ENCODE measurements around the gene E2F6. TPM values are rescaled to one million over a fixed set of nuclear protein-coding genes. Genes with fewer than 3 reads are reported as not detected.

Gene E2F6
- 20.8 and 29.4 TPM in 2 replicates for total RNA-seq (2014; rRNA removed; shearing (Covaris generic); ENCODE audit: low replicate concordance)

GRCh38 chr2:11465485-11466306 is at the start of gene E2F6:
E2F6 (minus strand) TSS chr2:11466161; CDS start chr2:11465879, 282 bp downstream.
- H3K36me3 ChIP-seq, result peaks cover 35% of the 10 kb centered on the region
- peak within 1 kb of the TSS; percentile 81 for H3K4me3 ChIP-seq
- no peaks in the 10 kb centered on the region for H3K27me3 ChIP-seq
- H3K9me3 ChIP-seq, result no peaks in the 10 kb centered on the region; the same call in 1 of the 2 replicates
- DNase-seq, result peak; percentile 96

- Histone ChIP-seq H3K27me3 (no peaks in the 10 kb centered on the region), H3K36me3 (no peaks in the 10 kb centered on the region), H3K4me3 (no peak overlapping the region)
Observed at GRCh38 chr2:11515490-11515981, 49.6 kb upstream of the E2F6 start.

GRCh38 chr2:11514904-11515303 is 48.9 kb upstream of the E2F6 start:
- no peaks in the 10 kb centered on the region for H3K36me3 ChIP-seq
- no peak overlapping the region for H3K4me3 ChIP-seq
- no peaks in the 10 kb centered on the region for H3K27me3 ChIP-seq
- no peak for DNase-seq
- no peaks in the 10 kb centered on the region for H3K9me3 ChIP-seq

More at GRCh38 chr2:11515490-11515981, 49.6 kb upstream of the E2F6 start:
- no peak for DNase-seq
- no peaks in the 10 kb centered on the region for H3K9me3 ChIP-seq

- Histone ChIP-seq H3K9me3 (no peaks in the 10 kb centered on the region), H3K36me3 (no peaks in the 10 kb centered on the region), H3K27me3 (no peaks in the 10 kb centered on the region), H3K4me3 (no peak overlapping the region)
- DNase-seq, result no peak
Observed at GRCh38 chr2:11514081-11514730, 48.2 kb upstream of the E2F6 start.

GRCh38 chr2:11513319-11513718 is 47.4 kb upstream of the E2F6 start:
- no peaks in the 10 kb centered on the region for H3K36me3 ChIP-seq
- no peaks in the 10 kb centered on the region for H3K9me3 ChIP-seq
- no peak overlapping the region for H3K4me3 ChIP-seq
- no peaks in the 10 kb centered on the region for H3K27me3 ChIP-seq
- DNase-seq, result no peak

GRCh38 chr2:11512431-11512830 is 46.5 kb upstream of the E2F6 start:
- no peak for DNase-seq
- no peak overlapping the region for H3K4me3 ChIP-seq
- no peaks in the 10 kb centered on the region for H3K9me3 ChIP-seq
- H3K27me3 ChIP-seq, result no peaks in the 10 kb centered on the region
- no peaks in the 10 kb centered on the region for H3K36me3 ChIP-seq

- H3K4me3 ChIP-seq, result no peak overlapping the region
- no peaks in the 10 kb centered on the region for H3K27me3 ChIP-seq
- no peaks in the 10 kb centered on the region for H3K36me3 ChIP-seq
- no peak for DNase-seq
- H3K9me3 ChIP-seq, result no peaks in the 10 kb centered on the region
Observed at GRCh38 chr2:11509657-11510360, 43.8 kb upstream of the E2F6 start.

GRCh38 chr2:11508279-11508678 is 42.3 kb upstream of the E2F6 start:
- no peaks in the 10 kb centered on the region for H3K9me3 ChIP-seq
- H3K4me3 ChIP-seq, result no peak overlapping the region
- no peaks in the 10 kb centered on the region for H3K36me3 ChIP-seq
- DNase-seq, result peak; percentile 9
- no peaks in the 10 kb centered on the region for H3K27me3 ChIP-seq

- Histone ChIP-seq H3K9me3 (no peaks in the 10 kb centered on the region), H3K36me3 (no peaks in the 10 kb centered on the region), H3K4me3 (no peak overlapping the region), H3K27me3 (no peaks in the 10 kb centered on the region)
- no peak for DNase-seq
Observed at GRCh38 chr2:11507517-11507916, 41.6 kb upstream of the E2F6 start.

- Histone ChIP-seq H3K9me3 (no peaks in the 10 kb centered on the region), H3K36me3 (no peaks in the 10 kb centered on the region), H3K4me3 (no peak overlapping the region), H3K27me3 (no peaks in the 10 kb centered on the region)
- no peak for DNase-seq
Observed at GRCh38 chr2:11506611-11506969, 40.6 kb upstream of the E2F6 start.

- no peak for DNase-seq
- H3K9me3 ChIP-seq, result no peaks in the 10 kb centered on the region
- H3K36me3 ChIP-seq, result no peaks in the 10 kb centered on the region
- no peak overlapping the region for H3K4me3 ChIP-seq
- no peaks in the 10 kb centered on the region for H3K27me3 ChIP-seq
Observed at GRCh38 chr2:11505652-11506610, 40.0 kb upstream of the E2F6 start.

GRCh38 chr2:11503354-11503927 is 37.5 kb upstream of the E2F6 start:
- Histone ChIP-seq H3K36me3 (no peaks in the 10 kb centered on the region), H3K9me3 (no peaks in the 10 kb centered on the region), H3K4me3 (no peak overlapping the region), H3K27me3 (no peaks in the 10 kb centered on the region)
- DNase-seq, result no peak

- Histone ChIP-seq H3K9me3 (no peaks in the 10 kb centered on the region), H3K4me3 (no peak overlapping the region), H3K36me3 (no peaks in the 10 kb centered on the region), H3K27me3 (no peaks in the 10 kb centered on the region)
- DNase-seq, result no peak
Observed at GRCh38 chr2:11502740-11503292, 36.9 kb upstream of the E2F6 start.

GRCh38 chr2:11500702-11501303 is 34.8 kb upstream of the E2F6 start:
- Histone ChIP-seq H3K27me3 (no peaks in the 10 kb centered on the region), H3K4me3 (no peak overlapping the region), H3K36me3 (no peaks in the 10 kb centered on the region), H3K9me3 (no peaks in the 10 kb centered on the region)
- DNase-seq, result no peak

GRCh38 chr2:11499081-11499743 is 33.3 kb upstream of the E2F6 start:
- no peak for DNase-seq
- no peak overlapping the region for H3K4me3 ChIP-seq
- no peaks in the 10 kb centered on the region for H3K36me3 ChIP-seq
- H3K27me3 ChIP-seq, result no peaks in the 10 kb centered on the region
- H3K9me3 ChIP-seq, result no peaks in the 10 kb centered on the region

Data from MG63 (cell line).